ENCODE measurements around the gene CCS. TPM values are rescaled to one million over a fixed set of nuclear protein-coding genes. Genes with fewer than 3 reads are reported as not detected.
"Not testable (repeated sequence)": the region's sequence is repeated elsewhere in the genome, so short reads cannot be mapped to it uniquely, and the experiment has no call there.

Gene CCS, protein sequence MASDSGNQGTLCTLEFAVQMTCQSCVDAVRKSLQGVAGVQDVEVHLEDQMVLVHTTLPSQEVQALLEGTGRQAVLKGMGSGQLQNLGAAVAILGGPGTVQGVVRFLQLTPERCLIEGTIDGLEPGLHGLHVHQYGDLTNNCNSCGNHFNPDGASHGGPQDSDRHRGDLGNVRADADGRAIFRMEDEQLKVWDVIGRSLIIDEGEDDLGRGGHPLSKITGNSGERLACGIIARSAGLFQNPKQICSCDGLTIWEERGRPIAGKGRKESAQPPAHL
- polyA plus RNA-seq (2012; ENCODE audit: insufficient read depth, insufficient read length) = 30.8 TPM

GRCh38 chr11:66592457-66593302 is at the start of gene CCS, which contains the start of gene CCDC87:
Gene CCS, plus strand, starts transcription at chr11:66593185. Its CDS starts 77 bp downstream, at chr11:66593262.
Gene CCDC87, minus strand, starts transcription at chr11:66593063. Its CDS starts 48 bp downstream, at chr11:66593015.
- peak within 1 kb of the TSS; percentile 89 for H3K4me3 ChIP-seq (ENCODE audit: low read length)
- peak; percentile 93 for DNase-seq (ENCODE audit: low read depth, low spot score)

GRCh38 chr11:66543263-66544107 is 49.5 kb upstream of the CCS start:
- H3K4me3 ChIP-seq (ENCODE audit: low read length) = peak overlapping the region; percentile 73
- peak; percentile 86 for DNase-seq (ENCODE audit: low read depth, low spot score)

GRCh38 chr11:66544952-66545351 is 48.0 kb upstream of the CCS start:
- DNase-seq (ENCODE audit: low read depth, low spot score) = not testable (repeated sequence)
- H3K4me3 ChIP-seq (ENCODE audit: low read length) = peak overlapping the region; percentile 73

DNA sequence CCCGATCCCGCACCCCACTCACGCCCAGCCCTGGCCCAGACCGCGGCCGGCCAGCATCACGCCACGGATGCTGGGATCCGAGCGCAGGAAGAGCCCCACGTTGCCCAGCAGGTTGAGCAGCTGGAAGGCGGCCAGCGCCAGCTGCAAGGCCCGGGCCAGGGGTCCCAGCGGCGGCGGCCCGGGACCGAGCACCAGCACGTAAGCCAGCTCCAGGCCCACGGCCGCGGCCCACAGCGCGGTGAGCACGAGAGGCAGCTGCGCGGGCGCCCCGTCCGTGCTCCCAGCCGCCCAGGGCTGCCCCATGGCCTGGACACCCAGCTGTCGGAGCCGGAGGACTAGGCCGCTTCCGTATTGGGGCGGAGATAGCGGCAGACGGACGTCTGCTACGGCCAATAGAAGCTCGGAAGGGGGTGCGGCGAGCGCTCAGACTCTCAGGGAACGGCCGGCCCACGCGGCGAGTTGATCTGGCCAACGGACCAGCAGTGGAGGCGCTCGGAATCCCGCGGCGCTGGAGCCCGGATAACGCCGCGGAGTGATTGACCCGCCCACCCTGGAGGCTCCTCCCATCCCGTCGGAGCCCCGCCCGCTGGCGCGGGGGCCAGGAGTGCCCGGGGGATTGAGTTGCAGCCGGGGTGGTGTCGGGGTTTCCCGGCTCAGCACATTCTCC is 47.2 kb upstream of the CCS start, which contains the start of gene ZDHHC24:
Gene ZDHHC24 (minus strand): TSS at position 348 of the 667 bp plus-strand sequence. CDS start 45 bp downstream, at position 303.
- H3K4me3 ChIP-seq (ENCODE audit: low read length) = peak within 1 kb of the TSS; percentile 73
- DNase-seq (ENCODE audit: low read depth, low spot score) = peak; percentile 69

DNA sequence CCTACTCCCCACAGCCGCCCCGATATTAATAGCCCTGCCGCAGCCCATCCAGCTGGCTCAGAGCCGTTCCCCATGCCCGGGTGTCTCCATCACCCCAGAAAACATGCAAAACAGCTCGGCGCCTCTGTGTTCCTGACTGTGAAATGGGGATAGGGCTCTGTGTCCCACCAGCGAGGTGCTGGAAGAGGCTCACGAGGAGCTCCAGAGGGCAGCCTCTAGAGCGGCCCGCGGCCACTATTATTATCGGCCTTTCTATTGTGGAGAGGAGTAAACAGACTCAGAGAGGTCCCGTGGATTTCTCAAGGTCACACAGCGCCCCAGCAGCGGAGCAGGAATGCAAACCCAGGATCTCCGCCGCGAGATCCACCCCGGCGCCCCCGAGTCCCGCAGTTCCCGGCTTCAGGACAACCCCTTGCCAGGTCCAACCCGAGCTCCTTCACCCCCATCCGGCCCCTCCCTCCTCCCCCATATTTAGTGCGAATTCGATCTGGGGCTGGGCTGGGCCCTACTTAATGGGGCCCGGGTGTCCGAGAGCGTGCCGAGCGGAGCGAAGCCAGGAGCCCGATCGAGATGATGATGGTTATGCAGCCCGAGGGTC is 46.5 kb upstream of the CCS start, which contains the start of gene ACTN3:
Gene ACTN3 (plus strand): TSS at position 536 of the 598 bp plus-strand sequence. CDS start 35 bp downstream, at position 571.
- DNase-seq (ENCODE audit: low read depth, low spot score) = no peak
- H3K4me3 ChIP-seq (ENCODE audit: low read length) = peak within 1 kb of the TSS; percentile 73

DNA sequence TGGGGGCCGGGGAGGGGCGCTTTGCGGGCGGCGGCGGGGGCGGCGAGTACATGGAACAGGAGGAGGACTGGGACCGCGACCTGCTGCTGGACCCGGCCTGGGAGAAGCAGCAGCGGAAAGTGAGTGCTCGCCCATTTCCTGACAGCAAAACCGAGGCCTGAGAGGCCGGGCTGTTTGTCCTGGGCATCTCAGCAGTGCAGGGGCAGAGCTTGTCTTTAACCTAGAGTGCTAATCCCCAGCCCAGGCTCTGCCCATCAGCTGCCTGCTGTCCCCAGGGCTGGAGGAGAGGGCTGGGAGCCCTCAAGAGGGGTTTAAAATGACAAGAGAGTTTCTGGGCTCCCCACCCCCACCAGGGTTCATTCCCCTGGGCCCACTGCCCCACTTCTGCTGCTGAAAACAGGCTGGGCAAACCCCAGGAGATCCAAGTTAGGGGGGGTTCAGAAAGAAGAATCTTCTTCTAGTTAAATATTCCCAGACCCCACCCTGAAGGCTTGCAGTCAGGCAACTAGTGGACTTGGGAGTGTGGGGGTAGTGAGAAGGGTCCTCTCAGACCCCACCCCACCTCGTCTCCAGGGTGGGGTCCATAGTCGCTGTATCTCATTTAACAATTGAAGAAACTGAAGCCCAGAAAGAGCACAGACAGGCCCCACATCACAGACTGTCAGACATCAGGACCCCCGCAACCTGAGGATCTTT is 45.9 kb upstream of the CCS start:
- no peak overlapping the region for H3K4me3 ChIP-seq (ENCODE audit: low read length)
- DNase-seq (ENCODE audit: low read depth, low spot score) = no peak

- no peak for DNase-seq (ENCODE audit: low read depth, low spot score)
- H3K4me3 ChIP-seq (ENCODE audit: low read length) = no peak overlapping the region
These were observed 45.3 kb upstream of the CCS start for GRCh38 chr11:66547662-66548009.

GRCh38 chr11:66548041-66548440 is 44.9 kb upstream of the CCS start:
- H3K4me3 ChIP-seq (ENCODE audit: low read length) = no peak overlapping the region
- DNase-seq (ENCODE audit: low read depth, low spot score) = no peak

GRCh38 chr11:66548774-66549630 is 44.0 kb upstream of the CCS start:
- no peak for DNase-seq (ENCODE audit: low read depth, low spot score)
- H3K4me3 ChIP-seq (ENCODE audit: low read length) = no peak overlapping the region

DNA sequence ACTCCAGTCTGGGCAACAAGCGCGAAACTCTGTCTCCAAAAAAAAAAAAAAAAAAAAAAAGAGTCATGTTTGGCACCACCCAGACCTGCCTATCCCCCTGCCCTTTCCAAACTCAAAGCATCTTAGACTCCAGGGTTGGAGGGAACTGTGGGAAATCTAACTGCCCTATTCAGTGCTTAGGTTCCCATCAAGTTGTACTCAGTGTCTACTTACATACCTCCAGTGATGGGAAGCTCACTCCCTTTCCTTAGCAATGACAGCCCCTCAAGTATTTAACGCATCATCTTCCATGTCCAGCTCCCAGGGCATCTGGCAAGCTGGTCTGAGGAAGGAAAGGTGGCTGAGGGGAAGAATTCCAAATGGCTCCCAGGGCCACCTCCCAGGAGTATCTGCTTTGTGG is 43.3 kb upstream of the CCS start:
- DNase-seq (ENCODE audit: low read depth, low spot score) = no peak
- H3K4me3 ChIP-seq (ENCODE audit: low read length) = no peak overlapping the region

DNA sequence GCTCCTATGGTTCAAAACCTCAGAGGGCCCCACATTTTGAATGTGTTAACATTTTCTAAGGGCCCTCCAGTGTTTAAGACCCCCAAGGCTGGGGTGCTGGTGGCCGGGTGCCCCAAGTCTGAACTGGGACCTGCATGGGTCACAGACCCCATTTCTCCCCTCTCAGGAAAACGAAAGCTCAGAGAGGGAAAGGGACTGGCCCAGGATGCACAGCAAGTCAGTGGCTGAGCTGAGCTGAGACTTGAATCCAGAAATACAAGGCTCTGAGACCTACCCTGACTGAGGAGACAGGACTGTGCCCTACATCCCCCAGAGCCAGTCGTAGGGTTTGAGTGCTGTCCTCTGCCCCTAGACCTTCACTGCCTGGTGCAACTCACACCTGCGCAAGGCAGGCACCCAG is 42.1 kb upstream of the CCS start:
- no peak overlapping the region for H3K4me3 ChIP-seq (ENCODE audit: low read length)
- DNase-seq (ENCODE audit: low read depth, low spot score) = no peak

DNA sequence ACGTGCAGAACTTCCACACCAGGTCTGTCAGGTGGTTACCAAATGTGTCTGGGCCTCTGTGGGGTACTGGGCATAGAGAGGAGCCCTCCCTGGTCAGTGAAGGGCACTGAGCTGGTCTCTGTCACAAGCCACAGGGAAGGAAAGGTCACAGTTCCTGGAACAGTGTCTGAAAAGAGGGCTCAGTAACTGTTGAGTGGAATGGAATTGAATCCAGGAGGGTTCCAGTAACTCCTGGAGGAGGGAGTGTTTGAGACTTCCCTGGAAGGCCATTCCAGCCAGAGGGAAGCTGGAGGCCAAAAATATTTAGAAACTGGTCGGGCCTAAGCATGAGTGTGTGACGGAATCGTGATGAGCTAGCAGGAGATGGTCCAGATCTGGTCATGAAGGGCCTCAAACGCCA is 38.4 kb upstream of the CCS start:
- no peak overlapping the region for H3K4me3 ChIP-seq (ENCODE audit: low read length)
- DNase-seq (ENCODE audit: low read depth, low spot score) = no peak

DNA sequence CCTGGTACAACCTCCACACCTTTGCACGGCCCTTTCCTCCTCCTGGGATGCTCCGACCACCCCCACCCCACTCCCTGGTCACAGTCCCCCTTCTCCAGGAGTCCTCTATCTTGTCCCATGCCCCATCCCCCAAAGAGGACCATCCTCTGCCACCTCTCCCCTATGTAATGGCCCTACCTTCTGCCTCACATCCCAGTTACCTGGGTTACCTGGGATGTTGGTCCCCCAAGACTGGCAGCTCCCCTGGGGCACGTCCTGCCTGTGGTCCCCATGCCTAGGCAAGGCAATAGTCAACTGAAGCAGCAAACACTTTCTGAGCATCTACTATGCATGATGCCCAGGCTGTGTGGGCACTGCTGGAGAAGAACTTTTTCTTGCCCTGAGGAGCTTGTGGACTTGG is 37.6 kb upstream of the CCS start:
- H3K4me3 ChIP-seq (ENCODE audit: low read length) = no peak overlapping the region
- no peak for DNase-seq (ENCODE audit: low read depth, low spot score)

DNA sequence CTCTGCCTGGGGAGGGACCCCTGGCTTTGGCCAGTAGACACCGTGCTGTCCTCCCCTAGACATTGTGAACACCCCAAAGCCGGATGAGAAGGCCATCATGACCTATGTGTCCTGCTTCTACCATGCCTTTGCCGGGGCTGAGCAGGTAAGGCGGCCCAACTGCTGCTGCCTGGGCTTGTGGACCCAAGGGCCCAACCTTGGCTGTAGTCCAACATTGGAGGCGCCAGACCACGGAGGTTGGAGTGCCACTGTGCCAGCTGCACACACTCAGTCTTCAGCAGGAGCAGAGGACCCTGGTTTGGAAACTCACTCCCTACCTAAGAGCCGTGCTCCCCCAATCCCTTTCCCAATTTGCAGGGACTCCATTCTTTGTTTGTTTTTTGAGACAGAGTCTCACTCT is 36.9 kb upstream of the CCS start:
- no peak overlapping the region for H3K4me3 ChIP-seq (ENCODE audit: low read length)
- DNase-seq (ENCODE audit: low read depth, low spot score) = no peak

DNA sequence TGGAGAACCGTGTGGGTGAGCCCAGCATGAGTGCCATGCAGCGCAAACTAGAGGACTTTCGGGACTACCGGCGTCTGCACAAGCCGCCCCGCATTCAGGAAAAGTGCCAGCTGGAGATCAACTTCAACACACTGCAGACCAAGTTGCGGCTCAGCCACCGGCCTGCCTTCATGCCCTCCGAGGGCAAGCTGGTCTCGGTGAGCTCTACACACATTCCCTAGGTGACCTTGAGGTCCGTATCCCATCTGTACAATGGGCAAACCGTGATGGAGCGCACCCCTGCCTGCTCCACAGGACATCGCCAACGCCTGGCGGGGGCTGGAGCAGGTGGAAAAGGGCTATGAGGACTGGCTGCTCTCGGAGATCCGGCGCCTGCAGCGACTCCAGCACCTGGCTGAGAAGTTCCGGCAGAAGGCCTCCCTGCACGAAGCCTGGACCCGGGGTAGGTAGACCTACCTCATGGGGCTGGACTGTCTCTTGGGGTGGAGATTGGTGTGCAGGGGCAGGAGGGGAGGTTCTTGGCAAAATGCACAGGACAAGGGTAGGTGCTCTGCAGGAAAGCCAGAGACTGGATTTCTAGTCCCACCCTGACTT is 35.2 kb upstream of the CCS start:
- no peak for DNase-seq (ENCODE audit: low read depth, low spot score)
- no peak overlapping the region for H3K4me3 ChIP-seq (ENCODE audit: low read length)

GRCh38 chr11:66559142-66559865 is 33.7 kb upstream of the CCS start:
- DNase-seq (ENCODE audit: low read depth, low spot score) = no peak
- H3K4me3 ChIP-seq (ENCODE audit: low read length) = no peak overlapping the region

Measured in Jurkat, Clone E6-1 (cell line).